ENCODE measurements around the gene PID1. TPM values are rescaled to one million over a fixed set of nuclear protein-coding genes. Genes with fewer than 3 reads are reported as not detected.

PID1 gene
- total RNA-seq, 2 donors from 2014 or later: 0.55 to 1.6 TPM

DNA sequence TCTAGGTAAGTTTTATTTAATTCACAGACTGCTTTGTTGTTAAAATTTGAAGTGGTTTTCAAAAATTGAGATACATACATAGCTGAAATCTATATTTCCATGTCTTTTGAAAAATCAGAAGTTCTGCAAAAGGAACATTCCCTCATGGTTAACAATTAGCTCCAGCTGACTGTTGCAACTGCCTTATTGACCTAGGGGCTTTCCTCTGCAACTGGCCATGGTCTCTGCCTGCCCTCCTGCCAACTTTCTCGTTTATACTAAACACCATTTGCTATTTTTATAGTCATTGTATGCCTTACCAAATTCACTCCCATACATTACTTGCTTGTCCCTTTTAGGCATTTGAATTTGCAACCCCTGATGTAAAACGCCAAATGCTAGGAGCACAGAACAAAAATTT is 107.2 kb downstream of the PID1 start:
- no peak overlapping the region for H3K27ac Mint-ChIP-seq
- H3K9ac ChIP-seq (ENCODE audit: extremely low read depth, low read length, poor library complexity, severe bottlenecking): no peak overlapping the region
- H3K4me3 Mint-ChIP-seq: no peak overlapping the region
- H3K9me3 ChIP-seq (ENCODE audit: control insufficient read depth, low read length): no peaks in the 10 kb centered on the region
- H3K4me1 ChIP-seq (ENCODE audit: control insufficient read depth, insufficient read depth, low read length): no peaks in the 10 kb centered on the region
- H3K36me3 Mint-ChIP-seq (ENCODE audit: low read depth): no peaks in the 10 kb centered on the region
- H3K27me3 Mint-ChIP-seq (ENCODE audit: insufficient read depth): no peaks in the 10 kb centered on the region
- no peaks in the 10 kb centered on the region for H3K36me3 ChIP-seq (ENCODE audit: control insufficient read depth, insufficient read depth, low read length)
- no peak for DNase-seq
- H3K9me3 Mint-ChIP-seq: no peaks in the 10 kb centered on the region
- H3K4me1 Mint-ChIP-seq: peaks cover 5% of the 10 kb centered on the region
- WGBS, 2 experiments (ENCODE audit: insufficient coverage in 1 of 2, insufficient read length in 1 of 2): 80 to 86% methylated on average over 1 to 2 of the region's 2 CpGs
- H3K4me3 ChIP-seq (ENCODE audit: low read length): no peak overlapping the region
- H3K27me3 ChIP-seq (ENCODE audit: control insufficient read depth, insufficient read depth, low read length, poor library complexity, severe bottlenecking): no peaks in the 10 kb centered on the region
- TF ChIP-seq, protein P1, sequence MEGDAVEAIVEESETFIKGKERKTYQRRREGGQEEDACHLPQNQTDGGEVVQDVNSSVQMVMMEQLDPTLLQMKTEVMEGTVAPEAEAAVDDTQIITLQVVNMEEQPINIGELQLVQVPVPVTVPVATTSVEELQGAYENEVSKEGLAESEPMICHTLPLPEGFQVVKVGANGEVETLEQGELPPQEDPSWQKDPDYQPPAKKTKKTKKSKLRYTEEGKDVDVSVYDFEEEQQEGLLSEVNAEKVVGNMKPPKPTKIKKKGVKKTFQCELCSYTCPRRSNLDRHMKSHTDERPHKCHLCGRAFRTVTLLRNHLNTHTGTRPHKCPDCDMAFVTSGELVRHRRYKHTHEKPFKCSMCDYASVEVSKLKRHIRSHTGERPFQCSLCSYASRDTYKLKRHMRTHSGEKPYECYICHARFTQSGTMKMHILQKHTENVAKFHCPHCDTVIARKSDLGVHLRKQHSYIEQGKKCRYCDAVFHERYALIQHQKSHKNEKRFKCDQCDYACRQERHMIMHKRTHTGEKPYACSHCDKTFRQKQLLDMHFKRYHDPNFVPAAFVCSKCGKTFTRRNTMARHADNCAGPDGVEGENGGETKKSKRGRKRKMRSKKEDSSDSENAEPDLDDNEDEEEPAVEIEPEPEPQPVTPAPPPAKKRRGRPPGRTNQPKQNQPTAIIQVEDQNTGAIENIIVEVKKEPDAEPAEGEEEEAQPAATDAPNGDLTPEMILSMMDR (conservative IDR thresholded peaks at IDR 0.05): no peak
- H3K27ac ChIP-seq (ENCODE audit: low read depth, low read length): no peak overlapping the region

DNA sequence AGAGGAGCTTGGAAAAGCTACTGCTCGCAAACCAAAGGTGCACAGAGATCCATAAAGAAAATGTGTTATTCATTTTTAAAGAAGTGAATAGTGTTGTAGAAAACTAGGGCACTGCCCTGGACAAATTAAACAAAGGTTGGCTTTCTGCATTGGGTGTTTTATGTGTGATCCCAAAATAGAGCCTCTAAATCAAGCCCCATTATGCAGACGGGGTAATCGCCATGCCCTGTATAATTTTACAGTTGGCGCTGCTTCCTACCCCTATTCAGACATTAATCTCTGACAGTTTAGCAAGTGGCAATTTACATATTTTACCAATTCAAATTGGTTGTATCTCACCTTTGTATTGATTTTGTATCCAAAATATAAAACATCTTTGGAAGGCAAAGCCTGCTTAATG is 109.1 kb downstream of the PID1 start:
- no peak for DNase-seq
- 93% methylated on average over 3 to 4 of the region's 4 CpGs for WGBS, 2 experiments (ENCODE audit: insufficient coverage in 1 of 2, insufficient read length in 1 of 2)
- TF ChIP-seq, protein P1 (conservative IDR thresholded peaks at IDR 0.05): no peak
- Histone ChIP-seq H3K27ac (ENCODE audit: low read depth, low read length) (no peak overlapping the region), H3K4me1 (ENCODE audit: control insufficient read depth, insufficient read depth, low read length) (no peaks in the 10 kb centered on the region), H3K4me3 (ENCODE audit: low read length) (no peak overlapping the region), H3K9ac (ENCODE audit: extremely low read depth, low read length, poor library complexity, severe bottlenecking) (no peak overlapping the region), H3K27me3 (ENCODE audit: control insufficient read depth, insufficient read depth, low read length, poor library complexity, severe bottlenecking) (no peaks in the 10 kb centered on the region), H3K36me3 (ENCODE audit: control insufficient read depth, insufficient read depth, low read length) (no peaks in the 10 kb centered on the region), H3K9me3 (ENCODE audit: control insufficient read depth, low read length) (no peaks in the 10 kb centered on the region)
- no peaks in the 10 kb centered on the region for H3K27me3 Mint-ChIP-seq (ENCODE audit: insufficient read depth)
- no peak overlapping the region for H3K4me3 Mint-ChIP-seq
- no peaks in the 10 kb centered on the region for H3K36me3 Mint-ChIP-seq (ENCODE audit: low read depth)
- H3K27ac Mint-ChIP-seq: no peak overlapping the region
- no peaks in the 10 kb centered on the region for H3K9me3 Mint-ChIP-seq
- peaks cover 5% of the 10 kb centered on the region for H3K4me1 Mint-ChIP-seq

DNA sequence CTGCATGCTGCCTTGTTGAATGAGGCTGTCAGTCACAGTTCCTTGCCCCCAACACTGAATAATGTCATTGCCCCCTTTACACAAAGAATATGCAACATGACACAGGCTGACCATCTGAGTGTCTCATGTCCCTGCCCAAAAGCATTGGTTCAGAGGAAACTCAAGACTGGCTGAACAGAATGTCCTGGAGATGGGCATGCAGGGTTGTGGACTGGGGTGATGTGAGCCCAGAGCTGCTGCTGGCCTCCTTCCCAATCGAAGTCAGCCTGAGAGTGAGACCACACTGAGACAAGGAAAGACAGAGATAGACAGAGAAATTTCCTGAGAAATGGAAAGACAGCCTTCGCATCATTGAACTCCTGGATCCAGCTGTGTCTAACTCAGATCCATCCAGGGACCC is 110.1 kb downstream of the PID1 start:
- Mint-ChIP-seq H3K9me3 (no peaks in the 10 kb centered on the region), H3K27ac (no peak overlapping the region), H3K36me3 (ENCODE audit: low read depth) (no peaks in the 10 kb centered on the region), H3K4me3 (no peak overlapping the region), H3K27me3 (ENCODE audit: insufficient read depth) (no peaks in the 10 kb centered on the region), H3K4me1 (peaks cover 5% of the 10 kb centered on the region)
- Histone ChIP-seq H3K27ac (ENCODE audit: low read depth, low read length) (no peak overlapping the region), H3K4me3 (ENCODE audit: low read length) (no peak overlapping the region), H3K9me3 (ENCODE audit: control insufficient read depth, low read length) (no peaks in the 10 kb centered on the region), H3K9ac (ENCODE audit: extremely low read depth, low read length, poor library complexity, severe bottlenecking) (no peak overlapping the region), H3K27me3 (ENCODE audit: control insufficient read depth, insufficient read depth, low read length, poor library complexity, severe bottlenecking) (no peaks in the 10 kb centered on the region), H3K36me3 (ENCODE audit: control insufficient read depth, insufficient read depth, low read length) (no peaks in the 10 kb centered on the region), H3K4me1 (ENCODE audit: control insufficient read depth, insufficient read depth, low read length) (no peaks in the 10 kb centered on the region)
- WGBS, 2 experiments (ENCODE audit: insufficient coverage in 1 of 2, insufficient read length in 1 of 2): 86 to 87% methylated on average over 2 of the region's 2 CpGs
- no peak for DNase-seq
- TF ChIP-seq, protein P1 (conservative IDR thresholded peaks at IDR 0.05): no peak

All from endodermal cell (in vitro differentiated cells).